IMR-90 (cell line): ENCODE measurements around the gene TRPM6. TPM values are rescaled to one million over a fixed set of nuclear protein-coding genes. Genes with fewer than 3 reads are reported as not detected.

ENCODE experiments used
- ATAC-seq: fragments of 200-7000 bp; cut with Tn5 transposase; 2 replicates; pipeline ENCODE4 v1.9.1; 2020; ENCODE audit warnings: low read depth, mild to moderate bottlenecking, moderate library complexity
- BruUV-seq: library from RNA; stranded (reverse); fragments of 400-500 nt; replicated peaks from 2 replicates; lab custom pipeline; 2021; lab: Mats Ljungman, UMichigan
- CTCF ChIA-PET: fragments of 300-600 bp; formaldehyde crosslinking; extraction: SDS; loops from one replicate; lab custom pipeline; 2021; ENCODE audit warnings: antibody characterized with exemption; lab: Yijun Ruan, JAX
- POLR2A ChIA-PET: fragments of 300-600 bp; sonication (Branson Sonifier 250); formaldehyde crosslinking; loops from one replicate; lab custom pipeline; 2022; ENCODE audit warnings: antibody characterized with exemption; ENCODE audit not compliant: unreplicated experiment; lab: Charles Lee
- DNase-seq: peaks from one replicate; pipeline ENCODE4 v3.0.0; 2013
- H2AFZ ChIP-seq: replicated peaks from 2 replicates; pipeline ENCODE3; 2013; ENCODE audit warnings: low read length, mild to moderate bottlenecking; ENCODE audit not compliant: poor library complexity
- H2AK5ac ChIP-seq: 2 replicates; pipeline ENCODE4 v1.6.1; 2013; ENCODE audit warnings: low read depth, low read length, inconsistent platforms
- H2AK9ac ChIP-seq: replicated peaks from 2 replicates; pipeline ENCODE3; 2013; ENCODE audit warnings: mild to moderate bottlenecking, low read depth, low read length, moderate library complexity; ENCODE audit not compliant: poor library complexity
- H2BK120ac ChIP-seq: 2 replicates; pipeline ENCODE4 v1.6.1; 2013; ENCODE audit warnings: low read depth, low read length, inconsistent platforms
- H2BK15ac ChIP-seq: 3 replicates; pipeline ENCODE4 v1.6.1; 2013; ENCODE audit warnings: low read depth, low read length, inconsistent platforms
- H2BK20ac ChIP-seq: 2 replicates; pipeline ENCODE4 v1.6.1; 2013; ENCODE audit warnings: low read depth, mild to moderate bottlenecking, inconsistent platforms, low read length, moderate library complexity
- H2BK5ac ChIP-seq: 2 replicates; pipeline ENCODE4 v1.6.1; 2013; ENCODE audit warnings: mild to moderate bottlenecking, low read depth, low read length, inconsistent platforms; ENCODE audit not compliant: poor library complexity, severe bottlenecking
- H3K14ac ChIP-seq: replicated peaks from 2 replicates; pipeline ENCODE4 v1.6.1; 2013; ENCODE audit warnings: low read depth, low read length, inconsistent platforms
- H3K18ac ChIP-seq: 2 replicates; pipeline ENCODE4 v1.6.1; 2013; ENCODE audit warnings: low read depth, low read length, control low read depth
- H3K23ac ChIP-seq: 2 replicates; pipeline ENCODE4 v1.6.1; 2013; ENCODE audit warnings: low read depth, low read length, inconsistent platforms
- H3K27ac ChIP-seq: 2 replicates; pipeline ENCODE4 v1.5.1; 2013; ENCODE audit warnings: mild to moderate bottlenecking, control low read depth, low read length; ENCODE audit not compliant: insufficient read depth
- H3K27me3 ChIP-seq: 2 replicates; pipeline ENCODE4 v1.6.1; 2013; ENCODE audit warnings: low read length; ENCODE audit not compliant: control insufficient read depth, insufficient read depth
- H3K36me3 ChIP-seq: 2 replicates; pipeline ENCODE4 v1.6.1; 2013; ENCODE audit warnings: low read length, mixed read lengths; ENCODE audit not compliant: control insufficient read depth, insufficient read depth
- H3K4ac ChIP-seq: 2 replicates; pipeline ENCODE4 v1.6.1; 2013; ENCODE audit warnings: low read depth, low read length, inconsistent platforms
- H3K4me1 ChIP-seq: 2 replicates; pipeline ENCODE4 v1.6.1; 2013; ENCODE audit warnings: low read length, mixed read lengths; ENCODE audit not compliant: control insufficient read depth, insufficient read depth
- H3K4me2 ChIP-seq: 2 replicates; pipeline ENCODE4 v1.6.1; 2013; ENCODE audit warnings: low read depth, mild to moderate bottlenecking, control low read depth, low read length, moderate library complexity
- H3K4me3 ChIP-seq: 2 replicates; pipeline ENCODE4 v1.5.1; 2013; ENCODE audit warnings: low read depth, mild to moderate bottlenecking, control low read depth, low read length, moderate library complexity; ENCODE audit not compliant: insufficient read depth
- H3K56ac ChIP-seq: 2 replicates; pipeline ENCODE4 v1.6.1; 2013; ENCODE audit warnings: low read length, inconsistent platforms; ENCODE audit not compliant: insufficient read depth; ENCODE audit errors: extremely low read depth
- H3K79me1 ChIP-seq, 2 experiments: 2 replicates each; pipeline ENCODE4 v1.6.1; 2013; ENCODE audit warnings: low read length in 2 of 2, inconsistent platforms in 1 of 2, low read depth in 1 of 2
- H3K9ac ChIP-seq: 2 replicates; pipeline ENCODE4 v1.6.1; 2013; ENCODE audit warnings: low read depth, low read length, control low read depth
- H3K9me1 ChIP-seq: 2 replicates; pipeline ENCODE4 v1.6.1; 2013; ENCODE audit warnings: low read length, inconsistent platforms; ENCODE audit not compliant: insufficient read depth
- H3K9me3 ChIP-seq: 2 replicates; pipeline ENCODE4 v1.6.1; 2013; ENCODE audit warnings: low read length; ENCODE audit not compliant: control insufficient read depth, insufficient read depth
- H4K20me1 ChIP-seq: 2 replicates; pipeline ENCODE4 v1.6.1; 2013; ENCODE audit warnings: low read length, inconsistent platforms; ENCODE audit not compliant: insufficient read depth
- H4K5ac ChIP-seq: 2 replicates; pipeline ENCODE4 v1.6.1; 2013; ENCODE audit warnings: mild to moderate bottlenecking, low read depth, low read length, control low read depth
- H4K8ac ChIP-seq, 2 experiments: 2 replicates each; pipeline ENCODE4 v1.6.1; 2013; ENCODE audit warnings: low read depth in 2 of 2, low read length in 2 of 2, control low read depth in 1 of 2, inconsistent platforms in 1 of 2
- H4K91ac ChIP-seq: 2 replicates; pipeline ENCODE4 v1.6.1; 2013; ENCODE audit warnings: low read depth, low read length, inconsistent platforms; ENCODE audit not compliant: insufficient read depth
- BHLHE40 ChIP-seq: fragments of 150-350 bp; IDR thresholded peaks from 2 replicates; pipeline ENCODE4 v1.6.1; 2016; ENCODE audit warnings: mild to moderate bottlenecking, low read depth, low read length
- CEBPB ChIP-seq: IDR thresholded peaks from 2 replicates; pipeline ENCODE4 v1.6.1; 2012; ENCODE audit warnings: low read depth, low read length, improper control_type of control experiment
- CHD1 ChIP-seq: IDR thresholded peaks from 2 replicates; pipeline ENCODE4 v1.6.1; 2012; ENCODE audit warnings: low read depth, low read length, improper control_type of control experiment
- FOS ChIP-seq: fragments of 150-350 bp; IDR thresholded peaks from 2 replicates; pipeline ENCODE4 v1.6.1; 2016; ENCODE audit warnings: low read depth, low read length
- MAFK ChIP-seq: IDR thresholded peaks from 2 replicates; pipeline ENCODE4 v1.6.1; 2012; ENCODE audit warnings: low read depth, low read length, improper control_type of control experiment
- MAZ ChIP-seq: IDR thresholded peaks from 2 replicates; pipeline ENCODE4 v1.6.1; 2012; ENCODE audit warnings: low read depth, mild to moderate bottlenecking, low read length, improper control_type of control experiment, moderate library complexity, borderline replicate concordance
- MXI1 ChIP-seq: IDR thresholded peaks from 2 replicates; pipeline ENCODE4 v1.6.1; 2012; ENCODE audit warnings: low read depth, mild to moderate bottlenecking, low read length, moderate library complexity, borderline replicate concordance
- NFE2L2 ChIP-seq: fragments of 150-350 bp; IDR thresholded peaks from 2 replicates; pipeline ENCODE4 v1.6.1; 2016; ENCODE audit warnings: low read depth, mild to moderate bottlenecking, low read length
- POLR2A ChIP-seq: IDR thresholded peaks from 2 replicates; pipeline ENCODE4 v1.6.1; 2012; ENCODE audit warnings: mild to moderate bottlenecking, low read depth, low read length
- RAD21 ChIP-seq: IDR thresholded peaks from 2 replicates; pipeline ENCODE4 v1.6.1; 2012; ENCODE audit warnings: low read length, improper control_type of control experiment
- RCOR1 ChIP-seq: IDR thresholded peaks from 2 replicates; pipeline ENCODE4 v1.6.1; 2012; ENCODE audit warnings: mild to moderate bottlenecking, low read length, improper control_type of control experiment; ENCODE audit not compliant: insufficient replicate concordance
- RFX5 ChIP-seq: IDR thresholded peaks from 2 replicates; pipeline ENCODE4 v1.8.0; 2012; ENCODE audit warnings: low read depth, mild to moderate bottlenecking, low read length, moderate library complexity
- SMC3 ChIP-seq: fragments of 150-350 bp; IDR thresholded peaks from 2 replicates; pipeline ENCODE4 v1.6.1; 2016; ENCODE audit warnings: low read depth, mild to moderate bottlenecking, antibody characterized with exemption, low read length, moderate library complexity
- WGBS, 2 experiments: methylation state at CpG; one replicate each; pipeline versions ENCODE4 v1.1.5 to v1.1.7; 2013; ENCODE audit warnings: missing lambda C conversion rate in 2 of 2; ENCODE audit not compliant: insufficient read length in 1 of 2; ENCODE audit errors: extremely low coverage in 2 of 2; 5-methylcytosine and 5-hydroxymethylcytosine counted together
- dilution Hi-C: fragments of 300-500 bp; cut with HindIII; formaldehyde crosslinking; loops from one replicate; pipeline ENCODE4 v1.14.3; 2018; ENCODE audit warnings: low sequenced_read_pairs; ENCODE audit not compliant: unreplicated experiment
- in situ Hi-C: fragments of 300-500 bp; cut with MboI; formaldehyde crosslinking; loops from 3 replicates; pipeline ENCODE4 v1.14.3; 2019; ENCODE audit warnings: low sequenced_read_pairs, inconsistent platforms, mixed read lengths
- intact Hi-C: fragments of 100-400 bp; cut with micrococcal nuclease; formaldehyde crosslinking; loops from 2 replicates; pipeline ENCODE4 v1.10.0; 2022
- polyA plus RNA-seq, 3 experiments: library from polyadenylated mRNA; depleted of rRNA; stranded (reverse); fragments of >200 nt; gene quantifications; 2 replicates each; pipeline ENCODE4 v1.2.3, GENCODE V29; 2012; ENCODE audit warnings: low replicate concordance in 1 of 3
- total RNA-seq: library from RNA; depleted of rRNA; stranded (reverse); fragments of >200 nt; gene quantifications from 2 replicates; pipeline ENCODE4 v1.2.3, GENCODE V29; 2012
- TF ChIP-seq, protein P1 (sequence below): fragments of 150-350 bp; IDR thresholded peaks from 2 replicates; pipeline ENCODE4 v1.6.1; 2016; ENCODE audit warnings: low read depth, mild to moderate bottlenecking, low read length, moderate library complexity, borderline replicate concordance
- TF ChIP-seq, protein P2 (sequence below): fragments of 150-350 bp; IDR thresholded peaks from 2 replicates; pipeline ENCODE4 v1.6.1; 2017; ENCODE audit warnings: mild to moderate bottlenecking, antibody characterized with exemption, low read length, low read depth
- TF ChIP-seq, protein P3 (sequence below): conservative IDR thresholded peaks from 2 replicates; pipeline ENCODE4 v1.5.1; 2012; ENCODE audit warnings: mild to moderate bottlenecking, low read depth, low read length, improper control_type of control experiment

Gene TRPM6
- total and polyA plus RNA-seq, 2 of the 4 experiments (the other 2 are of a cell fraction) = under 0.01 to 0.02 TPM

DNA sequence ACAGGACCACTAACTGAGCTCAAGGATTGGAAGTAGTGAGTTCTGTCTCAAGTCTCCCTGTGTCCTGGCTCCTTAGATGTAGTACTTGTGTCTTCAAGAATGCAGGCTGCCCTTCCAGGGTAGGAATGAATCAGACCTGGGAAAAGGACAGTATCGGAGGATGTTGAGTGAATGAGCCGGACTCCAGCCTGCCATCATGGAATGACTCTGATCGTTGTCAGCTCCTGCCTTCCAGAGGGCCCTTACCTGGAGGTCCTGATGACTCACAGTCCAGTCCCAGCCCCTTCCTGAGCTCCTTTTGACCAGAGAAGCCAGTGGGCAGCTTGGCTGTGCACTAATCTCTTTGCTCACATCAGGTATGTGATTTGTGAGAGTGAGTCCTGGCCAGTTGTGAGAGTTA, 161.1 kb downstream of the TRPM6 start:
- Histone ChIP-seq H3K4me2 (no peak overlapping the region), H3K27me3 (peaks cover 6% of the 10 kb centered on the region), H2AFZ (no peak overlapping the region), H3K27ac (no peak overlapping the region), H2BK120ac (no peak overlapping the region), H3K36me3 (no peaks in the 10 kb centered on the region), H3K56ac (no peak overlapping the region), H4K5ac (no peak overlapping the region), H3K9me3 (no peaks in the 10 kb centered on the region), H3K4ac (no peak overlapping the region), H2AK9ac (no peak overlapping the region), H2AK5ac (no peak overlapping the region), H4K91ac (no peak overlapping the region), H2BK5ac (no peak overlapping the region), H4K20me1 (no peaks in the 10 kb centered on the region), H3K18ac (no peak overlapping the region), H4K8ac (no peak overlapping the region), H3K23ac (no peak overlapping the region), H3K9ac (no peak overlapping the region), H3K79me1 (no peaks in the 10 kb centered on the region), H2BK15ac (no peak overlapping the region), H2BK20ac (no peak overlapping the region), H3K4me1 (no peaks in the 10 kb centered on the region), H3K4me3 (no peak overlapping the region), H3K14ac (no peak overlapping the region), H3K9me1 (no peaks in the 10 kb centered on the region)
- in situ Hi-C loops (no loop called here), dilution Hi-C loops (no loop called here), intact Hi-C loops (no loop called here)
- POLR2A ChIA-PET = no interaction called here
- TF ChIP-seq MAZ = no peak
- no peak for TF ChIP-seq RAD21
- TF ChIP-seq, protein P1, sequence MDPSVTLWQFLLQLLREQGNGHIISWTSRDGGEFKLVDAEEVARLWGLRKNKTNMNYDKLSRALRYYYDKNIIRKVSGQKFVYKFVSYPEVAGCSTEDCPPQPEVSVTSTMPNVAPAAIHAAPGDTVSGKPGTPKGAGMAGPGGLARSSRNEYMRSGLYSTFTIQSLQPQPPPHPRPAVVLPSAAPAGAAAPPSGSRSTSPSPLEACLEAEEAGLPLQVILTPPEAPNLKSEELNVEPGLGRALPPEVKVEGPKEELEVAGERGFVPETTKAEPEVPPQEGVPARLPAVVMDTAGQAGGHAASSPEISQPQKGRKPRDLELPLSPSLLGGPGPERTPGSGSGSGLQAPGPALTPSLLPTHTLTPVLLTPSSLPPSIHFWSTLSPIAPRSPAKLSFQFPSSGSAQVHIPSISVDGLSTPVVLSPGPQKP = no peak
- TF ChIP-seq, protein P2, sequence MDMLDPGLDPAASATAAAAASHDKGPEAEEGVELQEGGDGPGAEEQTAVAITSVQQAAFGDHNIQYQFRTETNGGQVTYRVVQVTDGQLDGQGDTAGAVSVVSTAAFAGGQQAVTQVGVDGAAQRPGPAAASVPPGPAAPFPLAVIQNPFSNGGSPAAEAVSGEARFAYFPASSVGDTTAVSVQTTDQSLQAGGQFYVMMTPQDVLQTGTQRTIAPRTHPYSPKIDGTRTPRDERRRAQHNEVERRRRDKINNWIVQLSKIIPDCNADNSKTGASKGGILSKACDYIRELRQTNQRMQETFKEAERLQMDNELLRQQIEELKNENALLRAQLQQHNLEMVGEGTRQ = no peak
- no peak for TF ChIP-seq SMC3
- no peak for TF ChIP-seq MAFK
- no peak for TF ChIP-seq POLR2A
- no peak for TF ChIP-seq CHD1
- no peak for TF ChIP-seq RFX5
- TF ChIP-seq MXI1 = no peak
- no peak for TF ChIP-seq CEBPB
- TF ChIP-seq RCOR1 = no peak
- no peak for TF ChIP-seq BHLHE40
- TF ChIP-seq, protein P3, sequence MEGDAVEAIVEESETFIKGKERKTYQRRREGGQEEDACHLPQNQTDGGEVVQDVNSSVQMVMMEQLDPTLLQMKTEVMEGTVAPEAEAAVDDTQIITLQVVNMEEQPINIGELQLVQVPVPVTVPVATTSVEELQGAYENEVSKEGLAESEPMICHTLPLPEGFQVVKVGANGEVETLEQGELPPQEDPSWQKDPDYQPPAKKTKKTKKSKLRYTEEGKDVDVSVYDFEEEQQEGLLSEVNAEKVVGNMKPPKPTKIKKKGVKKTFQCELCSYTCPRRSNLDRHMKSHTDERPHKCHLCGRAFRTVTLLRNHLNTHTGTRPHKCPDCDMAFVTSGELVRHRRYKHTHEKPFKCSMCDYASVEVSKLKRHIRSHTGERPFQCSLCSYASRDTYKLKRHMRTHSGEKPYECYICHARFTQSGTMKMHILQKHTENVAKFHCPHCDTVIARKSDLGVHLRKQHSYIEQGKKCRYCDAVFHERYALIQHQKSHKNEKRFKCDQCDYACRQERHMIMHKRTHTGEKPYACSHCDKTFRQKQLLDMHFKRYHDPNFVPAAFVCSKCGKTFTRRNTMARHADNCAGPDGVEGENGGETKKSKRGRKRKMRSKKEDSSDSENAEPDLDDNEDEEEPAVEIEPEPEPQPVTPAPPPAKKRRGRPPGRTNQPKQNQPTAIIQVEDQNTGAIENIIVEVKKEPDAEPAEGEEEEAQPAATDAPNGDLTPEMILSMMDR = no peak
- TF ChIP-seq FOS = no peak
- no peak for TF ChIP-seq NFE2L2
- no CpG with 5 or more reads among the region's 3 CpGs for WGBS, 2 experiments
- BruUV-seq = no TSS peak
- no peak for DNase-seq
- ATAC-seq = no peak
- CTCF ChIA-PET = no interaction called here
